T1000 (cell line): Measurements from ENCODE around the gene APCDD1L.
A peak's percentile ranks its signal among the peaks of the same experiment; 100 is the strongest.

ENCODE experiments used
- DNase-seq: peaks from one replicate; lab custom pipeline; 2025; ENCODE audit warnings: mixed read lengths; lab: John Stamatoyannopoulos, UW

The APCDD1L gene

GRCh38 chr20:58466729-58467571 lies 48.2 kb downstream of the APCDD1L start:
- DNase-seq = no peak

GRCh38 chr20:58466095-58466708 lies 49.0 kb downstream of the APCDD1L start:
- no peak for DNase-seq

GRCh38 chr20:58464838-58465237 lies 50.4 kb downstream of the APCDD1L start:
- no peak for DNase-seq

GRCh38 chr20:58463256-58463655 lies 51.9 kb downstream of the APCDD1L start:
- no peak for DNase-seq

- no peak for DNase-seq
These were observed 53.3 kb downstream of the APCDD1L start for GRCh38 chr20:58461899-58462298.

GRCh38 chr20:58461104-58461503 lies 54.1 kb downstream of the APCDD1L start:
- DNase-seq = no peak

- DNase-seq = no peak
These were observed 56.0 kb downstream of the APCDD1L start for GRCh38 chr20:58459058-58459750.

- DNase-seq = no peak
These were observed 56.7 kb downstream of the APCDD1L start for GRCh38 chr20:58458342-58459057.

GRCh38 chr20:58457083-58457695 lies 58.0 kb downstream of the APCDD1L start:
- peak; percentile 83 for DNase-seq

GRCh38 chr20:58454460-58454859 lies 60.7 kb downstream of the APCDD1L start:
- DNase-seq = no peak

GRCh38 chr20:58453391-58453790 lies 61.8 kb downstream of the APCDD1L start:
- DNase-seq = no peak

- no peak for DNase-seq
These were observed 62.4 kb downstream of the APCDD1L start for GRCh38 chr20:58452667-58453255.

- no peak for DNase-seq
These were observed 64.9 kb downstream of the APCDD1L start for GRCh38 chr20:58450254-58450653.

- DNase-seq = no peak
These were observed 65.4 kb downstream of the APCDD1L start for GRCh38 chr20:58449681-58450221.

GRCh38 chr20:58448958-58449357 lies 66.2 kb downstream of the APCDD1L start:
- no peak for DNase-seq

GRCh38 chr20:58447511-58448391 lies 67.4 kb downstream of the APCDD1L start:
- no peak for DNase-seq

- no peak for DNase-seq
These were observed 68.3 kb downstream of the APCDD1L start for GRCh38 chr20:58446960-58447265.

GRCh38 chr20:58446264-58446959 lies 68.8 kb downstream of the APCDD1L start:
- no peak for DNase-seq

GRCh38 chr20:58444746-58445255 lies 70.4 kb downstream of the APCDD1L start:
- no peak for DNase-seq
